Measurements from ENCODE around the gene WDFY1.

WDFY1 gene

DNA sequence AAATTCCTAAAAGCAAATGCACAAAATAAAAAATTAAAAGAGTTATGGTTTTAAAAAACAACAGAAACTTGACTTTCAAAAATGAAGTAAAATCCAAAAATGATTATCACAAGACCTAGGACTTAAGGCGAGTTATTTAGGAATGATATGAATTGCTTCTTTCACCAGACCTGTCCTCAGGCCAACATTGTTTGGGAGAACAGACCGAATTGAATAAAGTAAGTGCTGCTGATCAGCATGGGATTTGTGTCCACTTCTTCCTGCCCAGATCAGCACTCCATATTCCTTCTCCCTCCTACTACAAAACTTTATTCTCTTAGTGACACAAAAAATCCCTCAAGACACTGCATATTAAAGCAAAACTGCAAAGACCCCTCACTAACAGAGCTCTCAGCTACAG, 39.1 kb downstream of the WDFY1 start:
- H3K27me3 ChIP-seq (ENCODE audit: control insufficient read depth, low read length) = no peaks in the 10 kb centered on the region
- H3K79me2 ChIP-seq (ENCODE audit: control insufficient read depth, low read length) = no peaks in the 10 kb centered on the region
- H3K9me3 ChIP-seq (ENCODE audit: control insufficient read depth, insufficient read depth, low read length) = no peaks in the 10 kb centered on the region
- no peaks in the 10 kb centered on the region for H3K36me3 ChIP-seq (ENCODE audit: control insufficient read depth, low read length)
- no peaks in the 10 kb centered on the region for H3F3A ChIP-seq (ENCODE audit: control insufficient read depth, insufficient read depth)
- TF ChIP-seq, protein P1, sequence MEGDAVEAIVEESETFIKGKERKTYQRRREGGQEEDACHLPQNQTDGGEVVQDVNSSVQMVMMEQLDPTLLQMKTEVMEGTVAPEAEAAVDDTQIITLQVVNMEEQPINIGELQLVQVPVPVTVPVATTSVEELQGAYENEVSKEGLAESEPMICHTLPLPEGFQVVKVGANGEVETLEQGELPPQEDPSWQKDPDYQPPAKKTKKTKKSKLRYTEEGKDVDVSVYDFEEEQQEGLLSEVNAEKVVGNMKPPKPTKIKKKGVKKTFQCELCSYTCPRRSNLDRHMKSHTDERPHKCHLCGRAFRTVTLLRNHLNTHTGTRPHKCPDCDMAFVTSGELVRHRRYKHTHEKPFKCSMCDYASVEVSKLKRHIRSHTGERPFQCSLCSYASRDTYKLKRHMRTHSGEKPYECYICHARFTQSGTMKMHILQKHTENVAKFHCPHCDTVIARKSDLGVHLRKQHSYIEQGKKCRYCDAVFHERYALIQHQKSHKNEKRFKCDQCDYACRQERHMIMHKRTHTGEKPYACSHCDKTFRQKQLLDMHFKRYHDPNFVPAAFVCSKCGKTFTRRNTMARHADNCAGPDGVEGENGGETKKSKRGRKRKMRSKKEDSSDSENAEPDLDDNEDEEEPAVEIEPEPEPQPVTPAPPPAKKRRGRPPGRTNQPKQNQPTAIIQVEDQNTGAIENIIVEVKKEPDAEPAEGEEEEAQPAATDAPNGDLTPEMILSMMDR (IDR thresholded peaks at IDR 0.05; ENCODE audit: low read depth, low read length, poor library complexity, severe bottlenecking) = no peak
- no peak for TF ChIP-seq EZH2phosphoT487 (IDR thresholded peaks at IDR 0.05; ENCODE audit: borderline replicate concordance, low read length)
- no peaks in the 10 kb centered on the region for H3K4me1 ChIP-seq (ENCODE audit: control insufficient read depth, low read length)
- H3K4me2 ChIP-seq (ENCODE audit: low read length) = no peak overlapping the region
- no peak overlapping the region for H3K27ac ChIP-seq (ENCODE audit: low read depth, low read length)
- H3K4me3 ChIP-seq (ENCODE audit: low read length) = no peak overlapping the region
- no peaks in the 10 kb centered on the region for H3K9me2 ChIP-seq (replicated peaks; ENCODE audit: control insufficient read depth, low read length)
- H4K20me1 ChIP-seq (ENCODE audit: control insufficient read depth, insufficient read depth, low read depth, low read length) = no peaks in the 10 kb centered on the region

DNA sequence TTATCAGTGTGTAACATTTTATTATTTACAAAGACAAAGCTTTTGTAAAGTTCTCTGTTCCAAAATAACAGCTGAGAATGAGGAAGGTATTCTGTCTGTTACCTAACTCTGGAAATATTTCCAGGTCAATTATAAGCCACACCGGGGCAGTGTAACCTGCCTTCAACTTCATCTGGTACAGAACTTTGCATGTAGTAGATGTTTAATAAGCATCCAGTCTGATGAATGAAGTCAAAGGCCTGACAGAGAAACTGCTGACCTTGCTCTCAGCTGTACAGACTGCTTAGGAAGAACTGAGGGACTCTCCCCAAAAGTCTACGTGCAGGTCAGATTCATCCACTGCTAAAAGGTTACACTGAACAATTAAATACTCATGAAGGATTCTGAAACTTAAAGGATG, 43.3 kb downstream of the WDFY1 start:
- Histone ChIP-seq H3K4me3 (ENCODE audit: low read length) (no peak overlapping the region), H3K27ac (ENCODE audit: low read depth, low read length) (no peak overlapping the region), H3K27me3 (ENCODE audit: control insufficient read depth, low read length) (no peaks in the 10 kb centered on the region), H3K79me2 (ENCODE audit: control insufficient read depth, low read length) (no peaks in the 10 kb centered on the region), H3K4me2 (ENCODE audit: low read length) (no peak overlapping the region), H3K9me2 (replicated peaks; ENCODE audit: control insufficient read depth, low read length) (no peaks in the 10 kb centered on the region), H3K36me3 (ENCODE audit: control insufficient read depth, low read length) (no peaks in the 10 kb centered on the region), H3K4me1 (ENCODE audit: control insufficient read depth, low read length) (peaks cover 3% of the 10 kb centered on the region), H3K9me3 (ENCODE audit: control insufficient read depth, insufficient read depth, low read length) (no peaks in the 10 kb centered on the region), H3F3A (ENCODE audit: control insufficient read depth, insufficient read depth) (no peaks in the 10 kb centered on the region), H4K20me1 (ENCODE audit: control insufficient read depth, insufficient read depth, low read depth, low read length) (no peaks in the 10 kb centered on the region)
- no peak for TF ChIP-seq EZH2phosphoT487 (IDR thresholded peaks at IDR 0.05; ENCODE audit: borderline replicate concordance, low read length)
- TF ChIP-seq, protein P1 (IDR thresholded peaks at IDR 0.05; ENCODE audit: low read depth, low read length, poor library complexity, severe bottlenecking) = no peak

DNA sequence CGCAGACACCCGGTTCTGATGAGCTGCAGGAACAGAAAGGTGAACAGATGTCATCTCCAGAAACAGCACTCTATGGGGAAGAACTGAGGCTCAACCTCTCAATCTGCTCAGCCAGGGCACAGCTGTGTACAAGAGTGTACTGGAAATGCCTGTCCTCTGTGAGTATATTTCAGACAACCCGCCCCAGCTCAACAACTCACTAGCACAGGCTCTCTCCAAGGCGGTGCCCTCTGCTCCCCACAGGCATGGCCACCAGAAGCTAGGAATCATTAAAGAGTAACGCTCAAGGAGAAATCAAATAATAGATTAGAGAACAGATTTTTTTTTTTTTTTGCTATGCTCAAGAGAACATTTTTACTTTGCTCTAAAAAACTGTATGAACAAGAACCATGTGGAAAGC, 43.8 kb downstream of the WDFY1 start:
- no peak overlapping the region for H3K27ac ChIP-seq (ENCODE audit: low read depth, low read length)

More for the DNA sequence above, 43.8 kb downstream of the WDFY1 start:
- Histone ChIP-seq H3K4me2 (ENCODE audit: low read length) (no peak overlapping the region), H4K20me1 (ENCODE audit: control insufficient read depth, insufficient read depth, low read depth, low read length) (no peaks in the 10 kb centered on the region), H3K27me3 (ENCODE audit: control insufficient read depth, low read length) (no peaks in the 10 kb centered on the region), H3F3A (ENCODE audit: control insufficient read depth, insufficient read depth) (no peaks in the 10 kb centered on the region), H3K79me2 (ENCODE audit: control insufficient read depth, low read length) (no peaks in the 10 kb centered on the region), H3K9me2 (replicated peaks; ENCODE audit: control insufficient read depth, low read length) (no peaks in the 10 kb centered on the region), H3K4me3 (ENCODE audit: low read length) (no peak overlapping the region), H3K36me3 (ENCODE audit: control insufficient read depth, low read length) (no peaks in the 10 kb centered on the region), H3K4me1 (ENCODE audit: control insufficient read depth, low read length) (peaks cover 8% of the 10 kb centered on the region), H3K9me3 (ENCODE audit: control insufficient read depth, insufficient read depth, low read length) (no peaks in the 10 kb centered on the region)
- TF ChIP-seq EZH2phosphoT487 (IDR thresholded peaks at IDR 0.05; ENCODE audit: borderline replicate concordance, low read length) = no peak
- TF ChIP-seq, protein P1 (IDR thresholded peaks at IDR 0.05; ENCODE audit: low read depth, low read length, poor library complexity, severe bottlenecking) = no peak
